Naive thymus-derived CD4-positive, alpha-beta T cell (primary cell): ENCODE data around the gene DOK5. TPM values are rescaled to one million over a fixed set of nuclear protein-coding genes. Genes with fewer than 3 reads are reported as not detected.

Experiments
- ATAC-seq: fragments of 150-1000 bp; cut with Tn5 transposase; 2 replicates; pipeline ENCODE4 v1.10.0; 2021; ENCODE audit warnings: mild to moderate bottlenecking, moderate library complexity
- CTCF ChIA-PET: fragments of 350-600 bp; sonication (Branson Sonifier 250); formaldehyde crosslinking; loops from one replicate; lab custom pipeline; 2021; ENCODE audit warnings: antibody characterized with exemption; lab: Charles Lee
- POLR2A ChIA-PET: fragments of 350-600 bp; sonication (Branson Sonifier 250); formaldehyde crosslinking; loops from one replicate; lab custom pipeline; 2021; ENCODE audit warnings: antibody characterized with exemption, inconsistent platforms; lab: Charles Lee
- DNase-seq, 9 donors: peaks; one replicate each; pipeline versions ENCODE4 v3.0.0 to v3.0.0-alpha.2; 2020 to 2022; ENCODE audit warnings: mixed read lengths in 1 of 9
- H3K27ac ChIP-seq: one replicate; pipeline ENCODE4 v1.7.0; 2013; ENCODE audit warnings: mild to moderate bottlenecking, low read depth, low read length, moderate library complexity
- H3K27me3 ChIP-seq, 2 donors: one replicate each; pipeline ENCODE4 v1.7.0; 2013; ENCODE audit warnings: low read length in 2 of 2, mild to moderate bottlenecking in 2 of 2, moderate library complexity in 2 of 2; ENCODE audit not compliant: control insufficient read depth in 2 of 2, insufficient read depth in 2 of 2
- H3K36me3 ChIP-seq, 3 experiments: 1 replicate in 2 of 3; 2 replicates in 1 of 3; pipeline ENCODE4 v1.7.0; 2013; ENCODE audit warnings: low read length in 3 of 3, mild to moderate bottlenecking in 3 of 3, moderate library complexity in 1 of 3; ENCODE audit not compliant: insufficient read depth in 3 of 3, control insufficient read depth in 2 of 3
- H3K4me1 ChIP-seq, 2 donors: one replicate each; pipeline ENCODE4 v1.7.0; 2013; ENCODE audit warnings: low read length in 2 of 2, mild to moderate bottlenecking in 2 of 2, moderate library complexity in 1 of 2; ENCODE audit not compliant: control insufficient read depth in 2 of 2, insufficient read depth in 2 of 2
- H3K4me3 ChIP-seq: 2 replicates; pipeline ENCODE4 v1.7.0; 2013; ENCODE audit warnings: mild to moderate bottlenecking, low read length
- H3K9me3 ChIP-seq, 3 experiments: 1 replicate in 2 of 3; 2 replicates in 1 of 3; pipeline ENCODE4 v1.7.0; 2013; ENCODE audit warnings: low read length in 3 of 3; ENCODE audit not compliant: control insufficient read depth in 2 of 3
- H3K27ac Mint-ChIP-seq, 9 donors: one replicate each; pipeline ENCODE4 v1.8.0; 2020 to 2022; ENCODE audit warnings: mixed read lengths in 9 of 9, mild to moderate bottlenecking in 8 of 9, moderate library complexity in 5 of 9, inconsistent platforms in 2 of 9
- H3K27me3 Mint-ChIP-seq, 5 donors: one replicate each; pipeline ENCODE4 v1.8.0; 2021 to 2022; ENCODE audit warnings: mixed read lengths in 5 of 5, mild to moderate bottlenecking in 1 of 5
- H3K36me3 Mint-ChIP-seq, 5 donors: one replicate each; pipeline ENCODE4 v1.8.0; 2020 to 2022; ENCODE audit warnings: mixed read lengths in 5 of 5, mild to moderate bottlenecking in 3 of 5, inconsistent platforms in 1 of 5
- H3K4me1 Mint-ChIP-seq, 7 donors: one replicate each; pipeline ENCODE4 v1.8.0; 2020 to 2022; ENCODE audit warnings: mixed read lengths in 7 of 7, mild to moderate bottlenecking in 3 of 7, inconsistent platforms in 1 of 7
- H3K4me3 Mint-ChIP-seq, 10 donors: one replicate each; pipeline ENCODE4 v1.8.0; 2020 to 2022; ENCODE audit warnings: mild to moderate bottlenecking in 10 of 10, mixed read lengths in 10 of 10, moderate library complexity in 6 of 10, inconsistent platforms in 2 of 10
- H3K9me3 Mint-ChIP-seq, 11 donors: one replicate each; pipeline ENCODE4 v1.8.0; 2020 to 2022; ENCODE audit warnings: mixed read lengths in 11 of 11, mild to moderate bottlenecking in 4 of 11, inconsistent platforms in 1 of 11, moderate library complexity in 1 of 11
- intact Hi-C, 2 donors: fragments of 100-400 bp; cut with micrococcal nuclease; formaldehyde crosslinking; loops; one replicate each; pipeline ENCODE4 v1.15.1; 2023
- polyA plus RNA-seq, 2 donors: library from polyadenylated mRNA; unstranded; fragments of 300-500 nt; fragmentation: Illumina TruSeq; gene quantifications; one replicate each; pipeline ENCODE4 v1.2.3, GENCODE V29; 2021
- total RNA-seq, 6 experiments: library from RNA in 5 of 6; stranded (reverse) in 5 of 6; gene quantifications; 1 replicate in 5 of 6; 2 replicates in 1 of 6; pipeline ENCODE4 v1.2.3 and lab custom pipeline; 2021 to 2026

Gene DOK5
- total and polyA plus RNA-seq, 7 experiments from 2014 or later, result 0.85 TPM; not detected in 6

DNA sequence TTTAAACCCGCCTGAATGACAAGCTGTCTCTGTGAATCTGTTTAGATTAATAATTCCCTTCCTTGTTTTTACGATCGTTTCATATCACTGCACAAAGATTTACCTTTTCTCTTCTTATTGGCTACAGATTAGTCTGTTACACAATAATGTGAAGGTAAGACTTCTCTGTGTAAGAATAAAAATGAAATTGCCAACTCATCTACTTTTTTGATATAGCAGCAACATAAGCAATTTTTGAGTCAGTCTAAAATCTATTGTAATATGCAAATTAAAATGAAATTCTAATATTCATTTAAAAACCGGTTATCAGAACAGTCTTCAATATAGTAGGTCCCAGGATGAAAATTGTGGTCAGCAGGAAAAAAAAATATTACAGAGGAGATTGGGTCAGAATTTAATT, 155.2 kb downstream of the DOK5 start:
- Histone ChIP-seq H3K36me3 (no peaks in the 10 kb centered on the region), H3K4me1 (no peaks in the 10 kb centered on the region), H3K9me3 (no peaks in the 10 kb centered on the region), H3K4me3 (no peak overlapping the region), H3K27me3 (peaks cover 0 to under 1% of the 10 kb centered on the region in 2 donors), H3K27ac (no peak overlapping the region)
- no peak overlapping the region for H3K4me3 Mint-ChIP-seq
- no peak overlapping the region for H3K27ac Mint-ChIP-seq
- H3K27me3 Mint-ChIP-seq, result peaks cover 0 to 13% (median 10%) of the 10 kb centered on the region in 5 donors
- CTCF ChIA-PET, result no interaction called here
- H3K9me3 Mint-ChIP-seq, result peaks cover 0 to 1% (median 0%) of the 10 kb centered on the region in 11 donors
- no peak for DNase-seq
- H3K4me1 Mint-ChIP-seq, result peaks cover 0 to 1% (median 0%) of the 10 kb centered on the region in 7 donors
- POLR2A ChIA-PET, result no interaction called here
- ATAC-seq, result no peak
- intact Hi-C loops, result no loop called here
- H3K36me3 Mint-ChIP-seq, result no peaks in the 10 kb centered on the region

DNA sequence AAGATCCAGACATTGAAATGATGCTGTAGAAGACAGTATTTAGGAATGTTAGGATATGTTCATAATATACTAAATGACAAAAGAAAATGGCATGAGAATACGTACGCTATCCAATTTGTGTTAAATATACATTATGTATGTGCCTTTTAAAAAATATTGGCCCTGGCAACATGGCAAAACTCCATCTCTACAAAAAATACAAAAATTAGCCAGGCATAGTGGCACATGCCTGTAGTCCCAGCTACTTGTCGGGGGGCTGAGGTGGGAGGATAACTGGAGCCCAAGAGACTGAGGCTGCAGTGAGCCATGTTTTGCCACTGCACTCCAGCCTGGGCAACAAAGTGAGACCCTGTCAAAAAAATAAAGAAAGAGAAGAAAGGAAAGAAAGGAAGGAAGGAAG, 155.7 kb downstream of the DOK5 start:
- Mint-ChIP-seq H3K4me1 (peaks cover 0 to under 1% (median 0%) of the 10 kb centered on the region in 7 donors), H3K9me3 (peaks cover 0 to 1% (median 0%) of the 10 kb centered on the region in 11 donors), H3K36me3 (no peaks in the 10 kb centered on the region), H3K27me3 (peaks cover 0 to 12% (median 10%) of the 10 kb centered on the region in 5 donors), H3K27ac (no peak overlapping the region), H3K4me3 (no peak overlapping the region)
- POLR2A ChIA-PET, result no interaction called here
- Histone ChIP-seq H3K27ac (no peak overlapping the region), H3K9me3 (no peaks in the 10 kb centered on the region), H3K36me3 (no peaks in the 10 kb centered on the region), H3K27me3 (no peaks in the 10 kb centered on the region), H3K4me1 (no peaks in the 10 kb centered on the region), H3K4me3 (no peak overlapping the region)
- no peak for DNase-seq
- CTCF ChIA-PET, result no interaction called here
- ATAC-seq, result no peak
- intact Hi-C loops, result no loop called here

DNA sequence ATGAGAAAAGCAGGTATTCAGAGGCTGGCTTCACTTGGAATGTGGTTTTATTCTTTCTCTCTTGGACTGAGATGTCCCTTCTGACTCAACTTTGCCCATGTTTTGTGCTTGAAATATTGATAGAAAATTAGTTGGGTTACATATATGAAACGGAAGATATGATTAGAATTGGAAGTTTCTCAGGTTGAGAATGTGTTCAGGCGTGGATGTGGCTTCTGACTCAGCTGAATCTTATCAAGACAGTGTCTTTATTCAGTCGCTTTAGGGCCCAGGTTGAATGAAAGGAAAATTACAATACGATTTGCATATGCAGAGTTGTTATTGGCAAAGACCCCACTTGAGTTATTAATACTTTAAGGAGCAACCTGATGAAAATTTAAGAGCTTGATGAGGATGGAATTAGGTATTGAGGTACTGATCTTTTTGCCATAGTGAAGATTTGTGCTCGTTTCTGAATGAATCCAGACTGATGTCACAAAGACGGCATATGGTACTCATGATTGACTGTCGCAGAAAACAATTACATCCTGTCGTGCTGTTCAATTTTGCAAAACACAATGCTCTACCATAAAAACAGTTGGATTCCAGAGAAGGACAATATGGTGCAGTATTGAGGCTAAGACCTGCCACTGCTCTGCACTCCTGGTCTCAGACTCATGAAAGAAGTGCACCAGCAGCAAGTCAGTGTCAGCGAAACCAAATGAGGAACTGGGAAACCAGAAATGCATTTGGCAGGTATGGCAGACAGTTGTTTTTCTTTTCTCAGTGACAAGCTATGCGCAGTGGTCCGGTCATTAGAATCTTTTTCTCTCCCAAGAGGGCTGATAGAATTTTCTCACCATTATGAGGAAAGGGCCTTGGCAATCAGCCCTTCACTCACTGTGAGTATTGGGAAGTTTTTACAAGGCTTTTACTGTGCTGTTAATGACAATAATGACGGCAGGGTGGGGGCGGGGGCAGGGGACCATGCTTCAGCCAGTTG, 158.3 kb downstream of the DOK5 start:
- H3K36me3 ChIP-seq, result no peaks in the 10 kb centered on the region
- DNase-seq, result no peak
- H3K9me3 ChIP-seq, result no peaks in the 10 kb centered on the region
- Mint-ChIP-seq H3K27me3 (peaks cover 0 to 22% (median 10%) of the 10 kb centered on the region in 5 donors), H3K9me3 (peaks cover 0 to 1% (median 0%) of the 10 kb centered on the region in 11 donors), H3K4me3 (no peak overlapping the region), H3K27ac (no peak overlapping the region), H3K36me3 (no peaks in the 10 kb centered on the region), H3K4me1 (no peaks in the 10 kb centered on the region)
- intact Hi-C loops, result no loop called here
- ATAC-seq, result no peak
- CTCF ChIA-PET, result no interaction called here
- H3K4me3 ChIP-seq, result no peak overlapping the region
- H3K27ac ChIP-seq, result no peak overlapping the region
- H3K4me1 ChIP-seq, result no peaks in the 10 kb centered on the region
- H3K27me3 ChIP-seq, result no peaks in the 10 kb centered on the region
- POLR2A ChIA-PET, result no interaction called here

DNA sequence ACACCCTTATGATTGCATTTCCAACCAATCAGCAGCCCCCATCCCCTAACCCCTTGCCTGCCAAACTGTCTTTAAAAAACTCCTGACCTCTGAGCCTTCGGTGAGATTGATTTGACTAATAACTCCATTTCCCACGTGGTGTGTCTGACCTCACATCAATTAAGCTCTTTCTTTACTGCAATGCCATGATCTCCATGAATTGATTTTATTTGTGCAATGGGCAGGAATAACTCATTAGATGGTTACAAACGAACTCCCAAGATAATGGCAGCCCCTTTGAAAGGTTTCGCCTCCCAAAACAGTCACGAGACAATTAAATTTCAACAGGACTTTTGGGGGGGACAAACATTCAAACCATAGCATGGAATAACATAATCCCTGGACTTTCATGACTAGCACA, 161.2 kb downstream of the DOK5 start:
- DNase-seq (no peak), ATAC-seq (no peak)
- POLR2A ChIA-PET, result no interaction called here
- Mint-ChIP-seq H3K27ac (no peak overlapping the region), H3K27me3 (peaks cover 0 to 30% (median 13%) of the 10 kb centered on the region in 5 donors), H3K9me3 (no peaks in the 10 kb centered on the region), H3K4me3 (no peak overlapping the region), H3K4me1 (no peaks in the 10 kb centered on the region), H3K36me3 (no peaks in the 10 kb centered on the region)
- Histone ChIP-seq H3K27me3 (no peaks in the 10 kb centered on the region), H3K4me1 (no peaks in the 10 kb centered on the region), H3K36me3 (no peaks in the 10 kb centered on the region), H3K27ac (no peak overlapping the region), H3K4me3 (no peak overlapping the region), H3K9me3 (no peaks in the 10 kb centered on the region)
- intact Hi-C loops, result no loop called here
- CTCF ChIA-PET, result no interaction called here

DNA sequence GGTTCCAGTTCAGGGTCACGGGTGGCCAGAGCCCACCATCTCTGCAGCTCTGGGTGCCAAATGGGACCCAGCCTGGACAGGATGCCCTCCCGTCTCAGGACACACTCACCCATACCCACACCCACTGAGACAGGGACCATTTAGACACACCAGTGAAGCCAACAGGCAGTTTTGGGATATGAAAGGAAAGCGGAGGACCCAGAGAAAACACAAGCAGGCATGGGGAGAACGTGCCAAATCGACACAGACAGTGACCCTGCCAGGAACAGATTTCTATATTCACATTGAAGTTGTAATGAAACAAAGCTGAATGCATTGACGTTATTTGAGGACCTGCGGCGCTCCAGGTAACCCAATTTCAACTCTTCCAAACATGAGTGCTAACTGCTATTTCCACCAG, 164.5 kb downstream of the DOK5 start:
- Histone ChIP-seq H3K4me1 (no peaks in the 10 kb centered on the region), H3K27ac (no peak overlapping the region), H3K4me3 (no peak overlapping the region), H3K9me3 (no peaks in the 10 kb centered on the region), H3K27me3 (no peaks in the 10 kb centered on the region), H3K36me3 (no peaks in the 10 kb centered on the region)
- no peaks in the 10 kb centered on the region for H3K36me3 Mint-ChIP-seq
- H3K9me3 Mint-ChIP-seq, result no peaks in the 10 kb centered on the region
- ATAC-seq, result no peak
- no peaks in the 10 kb centered on the region for H3K4me1 Mint-ChIP-seq
- H3K4me3 Mint-ChIP-seq, result no peak overlapping the region
- no peak for DNase-seq
- intact Hi-C loops, result loop anchor here in 1 of 2 donors (10.0 kb wide), 1 partner anchor 1705 kb away; no protein-coding TSS in a partner anchor
- POLR2A ChIA-PET, result no interaction called here
- H3K27ac Mint-ChIP-seq, result no peak overlapping the region
- peaks cover 0 to 26% (median 13%) of the 10 kb centered on the region in 5 donors for H3K27me3 Mint-ChIP-seq
- CTCF ChIA-PET, result no interaction called here

DNA sequence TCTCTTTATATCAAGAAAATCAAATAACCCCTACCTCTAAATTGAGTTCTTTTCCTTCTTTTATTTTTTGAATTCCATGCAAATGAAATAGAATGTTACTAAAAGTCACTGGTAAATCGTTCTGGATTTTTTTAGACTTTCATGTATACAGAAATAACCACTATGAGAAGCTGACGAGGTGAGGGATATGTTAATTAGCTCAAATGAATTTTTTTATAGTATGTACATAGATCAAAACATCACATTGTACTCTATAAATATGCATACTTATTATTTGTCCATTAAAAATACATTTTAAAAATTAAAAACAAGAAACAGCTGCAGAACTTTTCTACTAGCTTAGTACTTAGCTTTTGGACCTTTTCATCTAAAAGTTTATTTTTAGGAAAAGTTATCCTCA, 165.4 kb downstream of the DOK5 start:
- H3K4me3 ChIP-seq, result no peak overlapping the region
- DNase-seq, result no peak
- H3K27me3 ChIP-seq, result no peaks in the 10 kb centered on the region
- Mint-ChIP-seq H3K9me3 (no peaks in the 10 kb centered on the region), H3K27me3 (peaks cover 0 to 21% (median 13%) of the 10 kb centered on the region in 5 donors), H3K4me1 (no peaks in the 10 kb centered on the region), H3K4me3 (no peak overlapping the region), H3K27ac (no peak overlapping the region), H3K36me3 (no peaks in the 10 kb centered on the region)
- no peaks in the 10 kb centered on the region for H3K4me1 ChIP-seq
- H3K9me3 ChIP-seq, result no peaks in the 10 kb centered on the region
- intact Hi-C loops, result loop anchor here in 1 of 2 donors (10.0 kb wide), 1 partner anchor 1704 kb away; no protein-coding TSS in a partner anchor
- H3K27ac ChIP-seq, result no peak overlapping the region
- no peaks in the 10 kb centered on the region for H3K36me3 ChIP-seq
- ChIA-PET CTCF (no interaction called here), POLR2A (no interaction called here)
- ATAC-seq, result no peak
